ENCODE measurements around the gene ALG8.

- TF ChIP-seq POLR2A (IDR thresholded peaks at IDR 0.05) (no peak), CTCF (IDR thresholded peaks at IDR 0.05) (no peak)
These were observed 62.6 kb downstream of the ALG8 start for GRCh38 chr11:78076733-78077403.
